ENCODE measurements around the gene PHOX2A.

The PHOX2A gene

DNA sequence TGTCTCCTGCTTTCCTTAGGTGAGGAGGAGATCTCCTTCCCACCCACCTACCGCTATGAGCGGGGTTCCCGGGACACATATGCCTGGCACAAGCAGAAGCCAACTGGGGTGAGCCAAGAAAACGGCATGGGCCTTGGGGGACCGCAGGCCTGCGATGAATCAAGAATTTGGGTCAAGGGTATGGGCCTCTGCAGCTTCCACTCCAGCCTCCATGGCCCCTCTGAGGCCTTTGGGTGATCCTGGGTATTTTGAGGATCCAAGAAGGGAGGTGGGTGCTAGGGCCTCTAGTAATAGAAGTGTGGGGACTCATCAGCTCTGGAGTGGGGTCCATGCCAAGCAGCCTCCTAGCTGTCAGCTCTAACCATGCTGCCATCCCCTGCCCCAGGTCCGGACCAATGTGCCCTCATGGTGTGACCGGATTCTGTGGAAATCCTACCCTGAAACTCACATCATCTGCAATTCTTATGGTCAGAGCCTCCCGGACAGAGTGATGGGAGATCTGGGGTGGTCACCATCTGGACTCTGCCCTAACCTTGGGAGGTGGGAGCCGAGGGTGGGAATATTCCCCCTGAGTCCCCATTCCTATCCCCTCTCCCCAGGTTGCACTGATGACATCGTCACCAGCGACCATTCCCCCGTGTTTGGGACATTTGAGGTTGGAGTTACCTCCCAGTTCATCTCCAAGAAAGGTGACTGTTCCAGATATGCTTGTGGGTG lies 10.8 kb downstream of the PHOX2A start:
- DNase-seq: no peak

DNA sequence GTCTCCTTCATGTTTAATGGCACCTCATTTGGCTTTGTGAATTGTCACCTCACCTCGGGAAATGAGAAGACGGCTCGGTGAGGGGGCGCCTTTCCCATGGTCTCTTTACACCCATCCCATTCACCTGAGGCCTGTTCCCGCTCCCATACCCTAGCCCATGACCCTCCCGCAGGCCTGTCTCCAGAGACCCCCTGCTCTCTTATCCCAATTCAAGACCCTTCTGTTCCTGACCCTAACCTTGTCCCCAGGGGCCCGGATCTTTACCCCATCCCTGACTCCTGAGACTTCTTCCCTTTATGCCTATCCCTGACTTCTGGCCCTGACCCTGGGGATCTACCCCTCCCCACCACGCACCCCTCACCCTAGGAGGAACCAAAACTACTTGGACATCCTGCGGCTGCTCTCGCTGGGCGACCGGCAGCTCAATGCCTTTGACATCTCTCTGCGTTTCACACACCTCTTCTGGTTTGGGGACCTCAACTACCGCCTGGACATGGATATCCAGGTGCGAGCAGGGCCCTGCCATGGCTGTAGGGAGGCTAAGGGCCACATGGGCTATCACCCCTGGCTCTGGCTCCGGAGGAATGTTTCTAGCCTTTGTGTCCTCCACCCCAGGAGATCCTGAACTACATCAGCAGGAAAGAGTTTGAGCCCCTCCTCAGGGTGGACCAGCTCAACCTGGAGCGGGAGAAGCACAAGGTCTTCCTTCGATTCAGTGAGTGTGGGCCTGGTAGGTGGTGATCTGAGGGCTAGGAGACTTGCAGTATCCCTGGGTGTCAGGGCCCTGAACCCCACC lies 11.5 kb downstream of the PHOX2A start:
- no peak for DNase-seq

DNA sequence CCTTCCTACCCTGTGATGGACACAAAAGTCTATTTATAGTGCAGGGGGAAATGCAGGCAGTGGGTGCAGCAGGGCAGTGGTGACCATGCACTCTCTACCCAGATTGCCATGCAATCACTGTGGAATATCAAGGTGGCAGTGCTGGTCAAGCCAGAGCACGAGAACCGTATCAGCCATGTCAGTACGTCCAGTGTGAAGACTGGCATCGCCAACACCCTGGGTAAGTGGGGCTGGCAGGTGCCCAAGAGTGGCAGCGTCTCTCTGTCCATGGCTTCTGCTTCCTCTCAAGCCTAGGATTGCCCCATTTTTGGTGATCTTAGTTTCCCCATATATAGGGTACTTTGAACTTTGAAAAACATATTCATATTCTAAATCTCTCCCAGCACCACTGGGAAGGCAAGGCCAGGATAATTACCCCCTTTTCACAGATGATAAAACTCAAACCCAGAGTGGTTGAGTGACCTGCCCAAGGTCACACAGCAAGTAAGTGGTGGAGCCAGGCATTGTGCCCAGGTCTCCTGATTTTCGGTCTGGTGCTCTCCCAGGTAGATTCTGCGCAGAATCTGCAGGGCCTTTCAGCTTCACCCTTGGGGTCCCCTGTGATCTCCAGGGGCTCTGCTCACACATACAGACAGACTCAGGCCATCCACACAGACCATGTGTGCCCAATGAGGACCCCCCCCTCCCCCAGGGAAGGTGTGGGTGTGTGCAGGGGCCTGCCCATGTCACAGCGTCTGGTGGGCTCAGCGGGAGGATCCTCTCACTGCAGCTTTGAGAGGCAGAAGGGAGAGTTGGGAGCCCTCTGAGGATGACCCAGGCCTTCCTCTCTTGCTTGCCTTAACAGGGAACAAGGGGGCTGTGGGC lies 12.3 kb downstream of the PHOX2A start:
- no peak for DNase-seq

DNA sequence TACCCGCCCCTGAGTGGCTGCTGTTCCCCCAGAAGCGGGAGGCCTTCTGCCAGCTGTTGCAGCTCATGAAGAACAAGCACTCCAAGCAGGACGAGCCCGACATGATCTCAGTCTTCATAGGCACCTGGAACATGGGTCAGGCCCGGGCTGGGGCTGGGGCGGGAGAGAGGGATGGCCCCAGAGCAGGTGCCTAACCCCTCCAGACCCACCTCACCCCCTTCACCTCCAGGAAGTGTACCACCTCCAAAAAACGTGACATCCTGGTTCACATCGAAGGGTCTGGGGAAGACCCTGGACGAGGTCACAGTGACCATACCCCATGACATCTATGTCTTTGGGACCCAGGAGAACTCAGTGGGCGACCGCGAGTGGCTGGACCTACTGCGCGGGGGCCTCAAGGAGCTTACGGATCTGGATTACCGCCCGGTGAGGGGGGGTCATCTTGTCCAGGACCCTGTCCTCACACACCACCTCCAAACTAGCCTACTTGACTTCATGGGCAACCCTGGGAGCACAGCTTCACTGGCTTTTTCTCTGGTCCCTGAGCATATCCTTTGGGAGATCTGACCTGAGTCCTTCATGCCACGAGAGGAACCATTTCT lies 13.1 kb downstream of the PHOX2A start:
- DNase-seq: no peak

DNA sequence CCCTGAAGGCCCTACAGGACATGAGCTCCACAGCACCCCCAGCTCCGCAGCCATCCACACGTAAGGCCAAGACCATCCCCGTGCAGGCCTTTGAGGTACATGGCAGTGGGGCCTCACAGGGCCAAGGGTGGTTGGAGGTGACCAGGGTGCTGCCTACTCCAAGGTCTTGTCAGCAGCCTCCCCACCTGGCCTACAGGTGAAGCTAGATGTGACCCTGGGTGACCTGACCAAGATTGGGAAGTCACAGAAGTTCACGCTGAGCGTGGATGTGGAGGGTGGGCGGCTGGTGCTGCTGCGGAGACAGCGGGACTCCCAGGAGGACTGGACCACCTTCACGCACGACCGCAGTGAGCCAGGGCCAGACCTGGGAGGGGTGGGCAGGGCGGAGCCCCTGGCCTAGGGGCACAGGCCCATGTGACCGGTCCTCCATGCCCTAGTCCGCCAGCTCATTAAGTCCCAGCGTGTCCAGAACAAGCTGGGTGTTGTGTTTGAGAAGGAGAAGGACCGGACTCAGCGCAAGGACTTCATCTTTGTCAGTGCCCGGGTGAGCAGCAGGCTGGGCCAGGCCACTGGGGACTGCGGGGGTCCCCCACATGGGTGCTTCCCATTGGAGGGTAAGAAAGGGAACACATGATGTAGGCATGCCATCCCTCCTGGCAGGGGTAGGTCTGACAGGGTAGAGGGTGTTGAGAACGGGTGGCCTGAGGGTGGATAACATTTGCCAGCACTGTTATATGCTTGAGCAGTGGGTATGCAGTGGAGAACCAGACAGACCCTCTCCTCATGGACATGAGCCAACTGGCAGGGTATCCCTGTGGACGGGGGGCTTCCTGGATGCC lies 13.8 kb downstream of the PHOX2A start:
- no peak for DNase-seq

DNA sequence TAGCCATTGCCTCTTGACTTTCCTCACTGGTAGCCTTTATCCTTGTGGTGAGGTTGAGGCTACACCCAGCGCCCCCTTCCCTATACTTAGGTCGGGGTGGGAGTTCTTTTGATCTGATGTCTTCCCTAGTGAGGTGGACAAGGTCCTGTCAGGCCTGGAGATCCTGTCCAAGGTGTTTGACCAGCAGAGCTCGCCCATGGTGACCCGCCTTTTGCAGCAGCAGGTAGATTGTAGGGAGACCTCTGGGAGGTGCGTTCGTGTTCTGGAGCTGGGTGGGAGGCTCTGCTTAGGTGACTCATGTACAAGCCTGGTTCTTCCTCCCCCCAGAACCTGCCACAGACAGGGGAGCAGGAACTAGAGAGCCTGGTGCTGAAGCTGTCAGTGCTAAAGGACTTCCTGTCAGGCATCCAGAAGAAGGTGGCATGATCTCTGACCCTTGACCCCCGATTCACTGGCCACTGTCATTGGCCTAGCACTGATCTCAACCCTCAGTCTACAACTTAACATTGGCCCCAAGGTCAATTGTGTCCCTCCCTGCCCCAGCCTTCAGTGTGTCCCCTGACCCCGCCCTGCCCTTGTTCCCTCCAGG lies 14.5 kb downstream of the PHOX2A start:
- DNase-seq: no peak

DNA sequence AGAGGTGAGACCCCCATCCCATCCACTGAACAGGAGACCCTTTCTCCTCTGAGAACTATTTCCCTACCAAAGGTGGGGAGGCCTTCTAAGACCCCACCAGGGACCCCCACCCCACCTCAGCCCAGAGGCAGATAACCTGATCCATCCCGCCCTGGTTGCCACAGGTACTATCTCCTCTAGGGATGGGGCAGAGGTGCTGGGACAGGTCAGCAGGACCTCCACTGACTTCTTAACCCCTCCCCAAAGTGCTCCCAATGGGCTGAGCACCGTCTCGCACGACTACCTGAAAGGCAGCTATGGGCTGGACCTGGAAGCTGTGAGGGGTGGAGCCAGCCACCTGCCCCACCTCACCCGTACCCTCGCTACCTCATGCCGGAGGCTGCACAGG lies 15.1 kb downstream of the PHOX2A start:
- DNase-seq: no peak

DNA sequence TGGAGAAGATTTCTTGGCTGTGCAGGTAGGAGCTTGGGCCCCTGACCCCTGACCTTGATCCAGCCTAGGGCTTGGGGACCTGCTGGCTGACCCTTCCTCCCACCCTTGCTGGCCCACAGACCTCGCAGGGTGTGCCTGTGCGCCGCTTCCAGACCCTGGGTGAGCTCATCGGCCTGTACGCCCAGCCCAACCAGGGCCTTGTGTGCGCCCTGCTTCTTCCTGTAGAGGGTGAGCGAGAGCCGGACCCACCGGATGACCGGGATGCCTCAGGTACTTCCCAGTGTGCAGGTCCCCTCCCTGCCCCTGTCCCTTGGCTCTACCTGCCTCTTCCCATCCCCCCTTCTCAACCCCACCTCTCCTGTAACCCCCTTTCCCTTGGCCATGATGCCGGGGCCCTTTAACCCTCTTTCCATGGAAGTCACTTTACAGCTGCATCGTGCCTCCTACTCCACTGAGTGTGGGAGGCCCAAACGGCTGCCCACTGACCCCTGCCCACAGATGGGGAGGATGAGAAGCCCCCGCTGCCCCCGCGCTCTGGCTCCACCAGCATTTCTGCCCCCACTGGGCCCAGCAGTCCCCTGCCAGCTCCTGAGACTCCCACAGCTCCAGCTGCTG lies 15.6 kb downstream of the PHOX2A start:
- DNase-seq: no peak

DNA sequence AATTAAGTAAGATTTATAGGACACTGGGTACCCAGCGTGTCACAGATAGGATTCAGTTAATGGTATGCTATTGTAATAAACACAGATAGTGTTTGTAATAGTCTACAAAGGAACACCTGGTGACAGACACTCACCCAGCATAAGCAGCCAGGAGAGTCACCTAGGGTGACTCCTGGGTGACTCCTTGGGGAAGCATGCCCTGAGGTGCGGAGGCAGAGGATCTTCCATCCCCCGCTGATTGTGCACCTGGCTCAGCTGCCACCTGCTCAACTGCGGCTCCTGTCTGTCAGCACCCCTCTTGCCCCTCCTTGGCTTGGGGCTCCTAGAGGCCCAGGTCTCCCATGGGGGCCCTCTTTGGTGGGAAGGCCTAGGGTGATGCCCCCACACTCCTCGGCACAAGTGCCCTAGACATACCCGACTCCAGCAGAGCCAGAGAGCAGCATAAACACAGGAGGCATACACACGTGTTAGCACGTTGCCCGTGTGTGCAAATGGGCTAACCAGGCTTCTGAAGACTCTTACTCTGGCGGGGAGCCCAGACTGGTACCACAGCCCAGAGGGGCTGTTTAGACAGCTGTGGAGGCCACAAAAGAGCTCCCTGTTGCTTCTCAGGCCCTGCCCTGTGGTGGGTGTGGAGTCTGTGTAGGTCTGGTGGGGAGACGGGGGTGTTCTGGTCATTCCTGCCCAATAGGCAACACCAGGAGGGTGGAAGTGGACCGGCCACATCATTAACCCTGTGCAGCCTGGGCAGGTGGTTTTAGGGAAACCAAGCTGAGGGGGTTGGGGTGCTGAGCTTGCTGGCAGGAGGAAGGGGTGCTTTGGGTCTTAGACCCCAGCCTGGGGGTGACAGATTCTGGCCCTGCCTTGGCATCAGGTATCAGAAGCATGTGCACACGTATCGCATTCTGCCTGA lies 16.4 kb downstream of the PHOX2A start:
- no peak for DNase-seq

DNA sequence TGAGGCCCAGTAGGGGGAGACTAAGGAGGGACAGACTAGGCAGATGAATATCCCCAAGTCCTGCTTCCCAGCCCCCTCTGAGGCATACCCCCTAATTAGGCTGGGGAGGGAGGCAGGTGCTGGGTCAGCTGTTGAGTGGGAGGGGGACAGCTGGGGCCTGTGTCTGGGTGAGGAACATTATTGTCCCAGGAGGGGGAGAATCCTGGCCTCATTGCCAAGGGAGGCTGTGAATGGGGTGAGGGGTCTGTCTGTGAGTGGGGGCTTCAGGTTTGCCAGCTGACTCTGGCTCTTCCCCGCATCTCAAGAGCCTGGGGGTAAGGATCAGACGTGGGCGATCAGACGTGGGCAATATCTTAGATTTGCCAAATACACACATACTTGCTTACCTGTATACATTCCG lies 17.3 kb downstream of the PHOX2A start:
- DNase-seq: no peak

DNA sequence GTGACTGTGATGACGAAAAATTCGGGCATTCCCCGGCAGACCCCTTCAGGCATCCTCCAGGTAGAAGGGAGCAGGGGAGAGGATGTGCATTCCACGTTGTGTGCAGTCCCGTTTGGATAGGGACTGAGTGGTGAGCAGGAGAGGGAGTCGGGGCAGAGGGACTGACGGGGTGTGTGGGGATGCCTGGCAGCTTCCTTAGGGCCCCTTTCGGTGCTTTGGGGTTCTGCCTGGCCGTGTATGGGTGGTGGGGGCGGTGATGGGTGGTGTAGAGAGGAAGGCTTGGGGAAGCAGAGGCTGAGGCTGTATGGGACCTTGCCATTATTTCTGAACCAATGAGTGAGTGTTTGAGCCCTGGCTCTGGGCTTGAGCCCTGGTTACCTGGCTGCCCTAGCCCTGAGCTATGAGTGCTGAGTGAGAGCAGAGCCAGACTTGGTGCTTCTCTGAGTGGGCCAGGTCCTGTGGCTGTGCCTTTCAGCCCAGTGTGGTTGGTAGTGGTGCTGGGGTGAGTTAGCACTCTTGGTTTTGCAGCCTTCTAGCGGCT lies 18.5 kb downstream of the PHOX2A start:
- no peak for DNase-seq

DNA sequence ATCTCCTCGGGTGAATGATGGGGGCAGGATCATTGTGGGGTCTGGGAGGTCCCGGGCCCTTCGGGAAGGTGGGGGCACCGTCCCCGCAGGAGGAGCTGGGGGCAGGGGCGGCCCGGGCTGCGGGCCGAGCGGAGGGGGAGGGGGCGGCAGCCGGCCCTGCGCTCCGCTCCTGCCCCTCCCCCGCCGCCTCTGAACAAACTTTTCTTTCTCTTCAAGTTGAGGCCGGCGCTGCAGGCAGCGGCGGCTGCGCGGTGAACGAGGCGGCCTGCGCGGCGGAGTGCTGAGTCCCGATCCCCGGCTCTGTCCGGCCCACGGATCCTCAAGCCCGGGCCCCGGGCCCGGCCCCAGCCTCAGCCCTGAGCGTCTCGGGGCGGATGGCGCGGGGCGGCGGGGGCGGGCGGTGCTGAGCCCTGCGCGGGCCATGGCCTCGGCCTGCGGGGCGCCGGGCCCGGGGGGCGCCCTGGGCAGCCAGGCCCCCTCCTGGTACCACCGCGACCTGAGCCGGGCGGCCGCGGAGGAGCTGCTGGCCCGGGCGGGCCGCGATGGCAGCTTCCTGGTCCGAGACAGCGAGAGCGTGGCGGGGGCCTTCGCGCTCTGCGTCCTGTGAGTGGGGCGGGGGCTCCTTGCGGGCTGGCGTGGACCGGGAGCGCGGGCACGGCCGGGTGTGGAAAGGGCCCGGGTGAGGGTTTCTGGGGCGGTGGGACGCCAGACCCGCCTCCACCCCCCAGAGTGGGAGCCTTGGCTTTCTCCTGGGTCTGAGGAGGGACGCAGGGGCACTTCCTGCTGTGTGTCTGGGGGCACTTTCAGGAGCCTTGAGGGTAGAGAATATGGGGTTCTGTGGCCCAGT lies 19.2 kb downstream of the PHOX2A start, which contains the start of gene INPPL1:
Gene INPPL1 (plus strand): TSS at position 204 of the 847 bp plus-strand sequence. CDS start 218 bp downstream, at position 422.
- DNase-seq: no peak

DNA sequence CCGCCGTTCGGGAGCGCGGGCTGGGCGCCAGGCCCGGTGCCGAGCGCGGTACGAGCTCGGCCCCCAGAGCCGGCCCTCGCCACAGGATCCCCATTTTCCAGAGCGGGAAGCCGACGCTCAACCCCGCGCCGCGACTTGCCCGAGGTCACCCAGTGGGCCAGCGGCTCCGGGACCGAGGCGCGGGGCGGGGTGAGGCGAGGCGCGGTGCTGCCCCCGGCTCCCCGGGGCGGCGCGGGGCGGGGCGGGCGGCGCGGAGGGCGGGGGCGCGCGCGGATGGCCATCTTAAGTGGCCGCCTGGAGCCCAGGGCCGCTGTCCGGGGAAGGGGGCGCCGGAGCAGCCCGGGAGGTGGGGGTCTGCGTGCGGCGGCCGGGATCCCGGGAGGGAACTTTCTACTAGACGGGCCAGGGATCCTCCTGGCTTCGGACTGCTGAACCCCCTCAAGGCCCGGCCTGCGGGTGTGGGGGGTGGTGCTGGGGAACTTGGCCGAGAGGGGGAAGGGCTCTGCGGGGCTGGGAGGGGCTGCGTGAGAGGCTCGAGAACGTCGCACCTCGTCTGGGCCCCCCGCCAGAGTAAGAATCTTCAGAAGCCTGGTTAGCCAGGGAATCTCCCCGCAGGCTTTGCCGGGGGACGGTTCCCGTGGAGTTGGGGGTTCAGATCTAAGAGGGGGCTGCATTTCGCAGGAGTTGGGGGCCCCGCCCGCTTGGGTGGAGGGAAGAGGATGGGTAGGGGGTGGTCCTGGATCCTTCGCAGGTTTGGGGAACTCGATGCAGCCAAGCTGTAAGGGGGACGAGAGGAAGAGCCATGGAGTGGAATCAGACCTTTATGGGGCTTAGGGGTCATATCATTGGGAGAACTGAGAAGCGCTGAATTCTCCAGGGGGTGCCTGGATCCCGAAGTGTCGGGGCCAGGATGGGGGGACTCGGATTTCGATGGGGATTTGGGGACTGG lies 20.1 kb downstream of the PHOX2A start:
- DNase-seq: no peak

DNA sequence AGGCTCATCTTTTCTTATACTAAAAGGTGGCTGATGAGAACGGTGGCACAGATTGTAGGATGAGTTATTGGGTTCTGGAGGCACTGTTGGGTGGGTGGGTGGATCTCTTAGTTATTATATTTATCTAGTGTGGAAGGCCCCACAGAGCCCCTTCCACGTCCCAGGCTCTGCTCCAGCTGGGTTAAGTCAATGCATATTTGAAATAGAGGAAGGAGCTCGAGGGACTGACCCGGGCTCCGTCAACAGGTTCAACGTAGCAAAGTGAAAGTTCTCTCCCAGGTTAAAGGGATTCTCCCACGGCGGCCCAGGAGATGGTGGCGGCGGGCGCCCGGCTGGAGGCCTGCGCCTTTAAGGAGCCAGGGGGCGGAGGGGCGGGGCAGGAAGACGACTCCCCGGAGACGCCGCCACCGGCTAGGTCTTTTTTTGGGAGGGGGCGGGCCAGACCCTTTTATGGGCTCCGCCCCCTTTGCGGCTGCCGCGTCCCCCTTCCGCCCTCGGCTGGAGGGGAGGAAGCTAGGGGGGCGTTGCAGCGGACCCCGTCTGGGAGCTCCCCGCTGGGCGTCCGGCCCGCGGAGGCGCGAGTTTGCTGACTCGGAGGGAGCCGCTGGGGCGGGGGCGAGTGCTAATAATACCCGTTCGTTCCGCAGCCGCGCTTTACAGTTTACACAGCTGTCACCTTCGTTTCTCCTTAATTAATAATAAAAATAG lies 20.9 kb downstream of the PHOX2A start:
- DNase-seq: peak; percentile 79

DNA sequence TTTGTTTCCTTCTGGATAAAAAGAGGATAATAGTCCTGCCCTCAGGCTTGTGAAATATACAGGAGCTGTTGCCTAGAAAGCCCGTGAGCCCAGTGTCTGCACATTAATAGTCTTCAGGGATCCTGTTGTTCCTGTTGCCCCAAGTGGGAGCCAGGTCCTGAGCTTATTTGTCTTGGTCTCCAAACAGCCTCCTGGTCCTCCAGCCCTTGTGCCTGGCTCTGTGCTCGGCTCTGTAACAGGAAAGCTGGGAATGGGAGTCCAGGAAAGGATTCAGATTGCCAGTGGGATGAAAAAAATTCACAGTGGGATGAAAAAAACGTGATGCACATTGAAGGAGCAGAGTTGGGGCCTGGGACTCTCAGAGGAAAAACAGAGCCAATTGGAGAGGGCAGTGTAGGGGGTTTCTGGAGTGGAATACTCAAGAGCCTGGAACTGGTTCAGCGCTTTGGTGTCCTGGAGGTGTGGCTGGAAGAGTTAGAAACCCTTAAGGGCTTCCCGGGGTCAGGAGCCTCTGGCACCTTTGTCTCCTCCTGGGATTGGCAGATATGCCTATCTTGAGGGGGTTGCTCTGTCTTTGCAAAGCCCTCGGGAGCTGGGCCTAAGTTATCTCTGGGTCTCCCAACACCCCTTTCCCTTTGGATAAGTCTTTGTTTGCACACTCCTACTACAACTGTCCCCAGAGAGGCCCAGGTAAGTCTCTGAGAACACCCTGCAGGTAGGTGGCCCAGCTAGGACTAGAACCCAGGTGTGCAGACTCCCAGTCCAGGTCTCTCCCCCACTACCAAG lies 21.7 kb downstream of the PHOX2A start:
- no peak for DNase-seq

Data from SIG-M5 (cell line).